ENCODE measurements around the gene SNX18.

The SNX18 gene

GRCh38 chr5:54492178-54492577 lies 25.4 kb upstream of the SNX18 start:
- TF ChIP-seq, protein P1, sequence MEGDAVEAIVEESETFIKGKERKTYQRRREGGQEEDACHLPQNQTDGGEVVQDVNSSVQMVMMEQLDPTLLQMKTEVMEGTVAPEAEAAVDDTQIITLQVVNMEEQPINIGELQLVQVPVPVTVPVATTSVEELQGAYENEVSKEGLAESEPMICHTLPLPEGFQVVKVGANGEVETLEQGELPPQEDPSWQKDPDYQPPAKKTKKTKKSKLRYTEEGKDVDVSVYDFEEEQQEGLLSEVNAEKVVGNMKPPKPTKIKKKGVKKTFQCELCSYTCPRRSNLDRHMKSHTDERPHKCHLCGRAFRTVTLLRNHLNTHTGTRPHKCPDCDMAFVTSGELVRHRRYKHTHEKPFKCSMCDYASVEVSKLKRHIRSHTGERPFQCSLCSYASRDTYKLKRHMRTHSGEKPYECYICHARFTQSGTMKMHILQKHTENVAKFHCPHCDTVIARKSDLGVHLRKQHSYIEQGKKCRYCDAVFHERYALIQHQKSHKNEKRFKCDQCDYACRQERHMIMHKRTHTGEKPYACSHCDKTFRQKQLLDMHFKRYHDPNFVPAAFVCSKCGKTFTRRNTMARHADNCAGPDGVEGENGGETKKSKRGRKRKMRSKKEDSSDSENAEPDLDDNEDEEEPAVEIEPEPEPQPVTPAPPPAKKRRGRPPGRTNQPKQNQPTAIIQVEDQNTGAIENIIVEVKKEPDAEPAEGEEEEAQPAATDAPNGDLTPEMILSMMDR (IDR thresholded peaks at IDR 0.05; ENCODE audit: low read depth, low read length) = no peak
- Histone ChIP-seq H3K36me3 (no peaks in the 10 kb centered on the region), H3K4me3 (ENCODE audit: low read depth, low read length) (no peak overlapping the region), H3K27me3 (ENCODE audit: insufficient read depth, low read depth, severe bottlenecking) (no peaks in the 10 kb centered on the region), H3K27ac (no peak overlapping the region), H3K9me3 (ENCODE audit: severe bottlenecking) (no peaks in the 10 kb centered on the region)
- no peak for DNase-seq

GRCh38 chr5:54495027-54495426 lies 22.5 kb upstream of the SNX18 start:
- Histone ChIP-seq H3K27me3 (ENCODE audit: insufficient read depth, low read depth, severe bottlenecking) (no peaks in the 10 kb centered on the region), H3K9me3 (ENCODE audit: severe bottlenecking) (no peaks in the 10 kb centered on the region), H3K27ac (no peak overlapping the region), H3K4me3 (ENCODE audit: low read depth, low read length) (no peak overlapping the region), H3K36me3 (no peaks in the 10 kb centered on the region)
- TF ChIP-seq, protein P1 (IDR thresholded peaks at IDR 0.05; ENCODE audit: low read depth, low read length) = no peak
- no peak for DNase-seq

- no peak overlapping the region for H3K4me3 ChIP-seq (ENCODE audit: low read depth, low read length)
- H3K27me3 ChIP-seq (ENCODE audit: insufficient read depth, low read depth, severe bottlenecking) = no peaks in the 10 kb centered on the region
- peak; percentile 35 for DNase-seq
- H3K36me3 ChIP-seq = peaks cover 6% of the 10 kb centered on the region; the same call in 1 of the 2 replicates
- H3K27ac ChIP-seq = no peak overlapping the region
- H3K9me3 ChIP-seq (ENCODE audit: severe bottlenecking) = no peaks in the 10 kb centered on the region
- TF ChIP-seq, protein P1 (IDR thresholded peaks at IDR 0.05; ENCODE audit: low read depth, low read length) = 0 out of 2 replicates have a peak, but pooled peaks have one; percentile 7
Observed at GRCh38 chr5:54514291-54514690, 3.3 kb upstream of the SNX18 start.

DNA sequence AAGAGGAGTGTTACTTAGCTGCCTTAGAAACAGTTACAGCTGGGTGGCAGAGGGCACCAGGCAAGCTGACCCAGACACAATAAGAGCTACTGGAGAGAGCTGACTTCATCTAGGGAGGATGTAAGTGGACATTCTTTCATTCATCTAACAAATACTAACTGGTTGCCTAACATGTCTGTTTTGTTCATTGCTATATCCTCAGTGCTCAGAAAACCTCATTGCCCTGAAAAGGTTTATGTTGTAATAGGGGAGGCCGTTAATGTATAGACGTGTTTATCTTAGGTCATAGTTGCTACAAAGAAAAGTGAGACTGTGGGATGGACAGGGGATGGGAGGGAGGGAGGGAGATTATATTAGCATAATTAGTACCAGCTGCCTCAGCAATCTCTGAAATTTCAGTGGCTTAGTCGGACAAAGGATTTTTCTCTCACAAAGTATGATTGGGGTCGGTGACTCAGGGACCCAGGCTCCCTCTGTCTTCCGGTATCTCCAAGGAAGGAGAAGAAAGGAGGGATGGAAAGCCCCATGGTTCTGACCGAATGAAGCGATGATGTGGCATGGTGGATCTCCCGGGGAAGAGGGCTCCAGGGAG lies 2.6 kb upstream of the SNX18 start:
- TF ChIP-seq, protein P1 (IDR thresholded peaks at IDR 0.05; ENCODE audit: low read depth, low read length) = no peak
- Histone ChIP-seq H3K4me3 (ENCODE audit: low read depth, low read length) (no peak overlapping the region), H3K36me3 (peaks cover 6% of the 10 kb centered on the region; the same call in 1 of the 2 replicates), H3K9me3 (ENCODE audit: severe bottlenecking) (no peaks in the 10 kb centered on the region), H3K27me3 (ENCODE audit: insufficient read depth, low read depth, severe bottlenecking) (no peaks in the 10 kb centered on the region), H3K27ac (no peak overlapping the region)
- no peak for DNase-seq

DNA sequence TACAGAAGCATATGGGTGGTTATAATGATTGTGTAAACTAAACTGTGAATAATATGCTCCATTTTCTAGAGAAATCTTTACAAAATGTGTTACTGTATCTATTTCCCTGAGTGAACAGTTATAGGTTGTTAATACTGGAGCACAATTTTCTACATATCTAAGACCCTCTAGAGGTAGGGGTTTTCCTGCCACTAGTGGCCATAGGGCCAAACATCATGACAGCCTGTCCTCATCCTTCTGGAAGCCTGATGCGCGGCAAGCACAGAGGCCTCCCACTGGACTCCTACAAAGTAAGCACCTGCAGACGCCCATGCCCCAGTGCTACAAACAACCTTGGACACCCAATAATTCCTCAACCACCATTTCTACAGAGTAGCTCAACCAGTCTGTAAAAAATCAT lies 1.9 kb upstream of the SNX18 start:
- DNase-seq = no peak
- TF ChIP-seq, protein P1 (IDR thresholded peaks at IDR 0.05; ENCODE audit: low read depth, low read length) = no peak
- H3K9me3 ChIP-seq (ENCODE audit: severe bottlenecking) = no peaks in the 10 kb centered on the region
- no peak overlapping the region for H3K4me3 ChIP-seq (ENCODE audit: low read depth, low read length)
- peaks cover 6% of the 10 kb centered on the region; the same call in 1 of the 2 replicates for H3K36me3 ChIP-seq
- no peaks in the 10 kb centered on the region for H3K27me3 ChIP-seq (ENCODE audit: insufficient read depth, low read depth, severe bottlenecking)
- H3K27ac ChIP-seq = no peak overlapping the region
